Measurements from ENCODE around the gene PPIP5K2.

The PPIP5K2 gene

DNA sequence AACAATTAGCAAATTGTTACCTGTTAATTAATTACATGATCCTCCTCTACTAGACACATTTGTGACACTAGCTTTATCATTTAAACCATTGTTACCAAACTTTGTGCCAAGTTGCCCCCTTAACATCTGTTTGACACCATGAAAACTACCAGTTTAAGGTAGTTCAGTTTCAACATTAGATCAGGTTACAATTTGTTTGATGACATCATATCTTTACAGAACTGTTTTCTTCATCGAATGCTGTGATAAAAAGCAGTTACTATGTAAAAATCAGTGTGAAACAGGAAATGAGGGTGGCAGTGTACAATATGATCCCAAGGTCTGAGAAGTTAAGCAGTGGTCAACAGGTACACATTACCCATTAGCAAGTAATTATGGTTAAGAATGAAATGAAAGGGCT lies 17.9 kb upstream of the PPIP5K2 start:
- Histone ChIP-seq H3K9ac (ENCODE audit: low read length) (no peak overlapping the region), H3K9me3 (ENCODE audit: control insufficient read depth, low read length) (no peaks in the 10 kb centered on the region), H3K36me3 (ENCODE audit: control insufficient read depth, insufficient read depth, low read length) (no peaks in the 10 kb centered on the region), H3K4me3 (ENCODE audit: low read length) (no peak overlapping the region), H3K27me3 (ENCODE audit: control insufficient read depth, insufficient read depth, low read length) (no peaks in the 10 kb centered on the region), H3K4me1 (ENCODE audit: control insufficient read depth, insufficient read depth, low read length) (no peaks in the 10 kb centered on the region)

DNA sequence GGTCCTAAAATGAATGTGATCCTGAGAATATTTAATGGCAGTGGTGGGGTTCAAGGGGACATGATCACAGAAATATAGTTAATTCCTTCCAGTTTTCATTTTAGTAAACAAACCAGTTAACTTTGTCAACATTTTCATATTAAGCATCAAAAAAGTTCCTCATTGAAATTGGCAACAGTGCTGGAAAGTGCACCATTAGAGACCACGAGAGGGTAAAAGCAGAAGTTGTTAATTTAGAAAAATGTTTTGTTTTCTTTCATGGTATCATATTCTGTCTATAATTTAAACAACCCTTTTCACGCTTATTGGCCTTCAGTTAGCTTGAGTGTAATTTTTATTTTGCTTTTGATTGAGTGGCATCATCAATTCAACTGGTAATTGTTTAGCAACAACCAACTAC lies 12.0 kb upstream of the PPIP5K2 start:
- no peaks in the 10 kb centered on the region for H3K9me3 ChIP-seq (ENCODE audit: control insufficient read depth, low read length)
- H3K9ac ChIP-seq (ENCODE audit: low read length): no peak overlapping the region
- H3K4me3 ChIP-seq (ENCODE audit: low read length): no peak overlapping the region
- H3K4me1 ChIP-seq (ENCODE audit: control insufficient read depth, insufficient read depth, low read length): no peaks in the 10 kb centered on the region
- no peaks in the 10 kb centered on the region for H3K36me3 ChIP-seq (ENCODE audit: control insufficient read depth, insufficient read depth, low read length)
- no peaks in the 10 kb centered on the region for H3K27me3 ChIP-seq (ENCODE audit: control insufficient read depth, insufficient read depth, low read length)

DNA sequence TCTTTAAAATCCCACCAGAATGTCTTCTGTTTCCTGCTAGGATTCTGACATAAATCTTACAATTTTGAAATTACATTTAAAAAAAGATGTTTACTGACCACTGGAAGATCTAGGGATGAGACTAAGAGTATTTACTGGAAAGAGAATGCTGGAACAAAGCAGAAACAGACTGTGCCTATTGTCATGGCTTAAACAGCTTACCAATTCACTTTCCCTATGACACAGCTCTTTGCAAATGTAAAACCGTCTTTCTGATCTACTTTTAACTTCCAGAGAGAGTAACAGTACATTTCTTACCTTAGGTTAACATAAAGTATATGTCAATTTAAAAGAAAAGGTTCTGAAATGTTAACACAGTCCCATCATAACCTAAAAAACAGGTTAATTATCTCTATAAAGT lies 10.8 kb upstream of the PPIP5K2 start:
- H3K27me3 ChIP-seq (ENCODE audit: control insufficient read depth, insufficient read depth, low read length): no peaks in the 10 kb centered on the region
- H3K36me3 ChIP-seq (ENCODE audit: control insufficient read depth, insufficient read depth, low read length): no peaks in the 10 kb centered on the region
- no peaks in the 10 kb centered on the region for H3K4me1 ChIP-seq (ENCODE audit: control insufficient read depth, insufficient read depth, low read length)
- no peak overlapping the region for H3K4me3 ChIP-seq (ENCODE audit: low read length)
- H3K9ac ChIP-seq (ENCODE audit: low read length): no peak overlapping the region
- no peaks in the 10 kb centered on the region for H3K9me3 ChIP-seq (ENCODE audit: control insufficient read depth, low read length)

DNA sequence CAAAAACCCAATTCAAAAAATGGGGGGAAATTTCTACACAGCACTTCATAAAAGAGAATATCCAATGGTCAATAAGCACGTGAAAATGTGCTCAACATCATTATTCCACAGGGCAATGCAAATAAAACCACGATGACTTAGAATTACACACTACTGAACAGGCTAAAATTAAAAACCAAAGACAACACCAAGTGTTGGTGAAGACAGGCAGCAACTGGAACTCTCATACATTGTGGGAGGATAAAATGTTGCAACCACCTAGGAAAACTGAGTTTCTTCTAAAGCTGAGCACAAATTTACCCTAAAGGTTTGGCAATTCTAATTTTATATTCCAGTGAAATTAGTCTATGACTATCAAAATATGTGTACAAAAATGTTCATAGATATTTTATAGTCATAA lies 9.7 kb upstream of the PPIP5K2 start:
- Histone ChIP-seq H3K27me3 (ENCODE audit: control insufficient read depth, insufficient read depth, low read length) (no peaks in the 10 kb centered on the region), H3K36me3 (ENCODE audit: control insufficient read depth, insufficient read depth, low read length) (no peaks in the 10 kb centered on the region), H3K4me1 (ENCODE audit: control insufficient read depth, insufficient read depth, low read length) (no peaks in the 10 kb centered on the region), H3K9ac (ENCODE audit: low read length) (no peak overlapping the region), H3K4me3 (ENCODE audit: low read length) (no peak overlapping the region), H3K9me3 (ENCODE audit: control insufficient read depth, low read length) (no peaks in the 10 kb centered on the region)

DNA sequence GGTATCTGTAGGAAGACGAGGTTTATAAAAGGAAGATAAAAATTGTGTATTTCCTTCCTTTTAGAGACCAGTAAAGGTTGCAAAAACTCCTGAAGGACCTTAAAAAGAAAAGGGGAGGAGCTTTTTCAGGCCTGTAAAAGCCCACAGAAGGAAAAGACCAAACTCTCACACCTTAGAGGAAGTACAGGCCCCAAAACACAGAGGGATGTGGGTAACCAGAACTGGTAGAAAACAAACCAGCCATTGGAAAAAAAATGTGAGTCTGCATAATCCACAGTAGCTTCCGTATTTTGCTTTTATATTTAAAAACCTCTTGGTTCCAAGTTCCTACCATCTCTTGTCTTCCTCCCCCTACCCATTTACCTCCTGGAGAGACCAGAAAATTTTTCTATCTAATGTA lies 8.6 kb upstream of the PPIP5K2 start:
- no peaks in the 10 kb centered on the region for H3K27me3 ChIP-seq (ENCODE audit: control insufficient read depth, insufficient read depth, low read length)
- no peak overlapping the region for H3K4me3 ChIP-seq (ENCODE audit: low read length)
- H3K9me3 ChIP-seq (ENCODE audit: control insufficient read depth, low read length): no peaks in the 10 kb centered on the region
- H3K36me3 ChIP-seq (ENCODE audit: control insufficient read depth, insufficient read depth, low read length): no peaks in the 10 kb centered on the region
- H3K9ac ChIP-seq (ENCODE audit: low read length): no peak overlapping the region
- H3K4me1 ChIP-seq (ENCODE audit: control insufficient read depth, insufficient read depth, low read length): no peaks in the 10 kb centered on the region

DNA sequence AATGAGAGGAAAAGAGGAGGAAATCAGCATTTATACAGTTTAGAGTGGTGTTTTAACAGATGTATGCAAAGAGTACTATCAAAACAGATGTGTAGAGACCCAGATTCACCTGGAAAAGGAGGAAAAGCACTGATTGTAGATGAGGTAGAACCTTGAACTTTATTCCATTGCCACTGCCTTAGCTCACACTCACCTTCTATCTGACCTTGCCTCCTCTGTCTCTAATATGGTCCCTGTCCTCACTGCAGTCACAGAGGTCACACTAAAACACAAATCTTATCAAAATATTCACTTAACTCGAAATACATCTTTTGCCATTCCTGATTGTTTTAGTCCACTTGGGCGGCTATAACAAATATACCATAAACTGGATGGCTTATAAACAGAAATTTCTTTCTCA lies 7.2 kb upstream of the PPIP5K2 start:
- no peaks in the 10 kb centered on the region for H3K27me3 ChIP-seq (ENCODE audit: control insufficient read depth, insufficient read depth, low read length)
- no peak overlapping the region for H3K4me3 ChIP-seq (ENCODE audit: low read length)
- no peak overlapping the region for H3K9ac ChIP-seq (ENCODE audit: low read length)
- H3K36me3 ChIP-seq (ENCODE audit: control insufficient read depth, insufficient read depth, low read length): no peaks in the 10 kb centered on the region
- H3K9me3 ChIP-seq (ENCODE audit: control insufficient read depth, low read length): no peaks in the 10 kb centered on the region
- no peaks in the 10 kb centered on the region for H3K4me1 ChIP-seq (ENCODE audit: control insufficient read depth, insufficient read depth, low read length)

DNA sequence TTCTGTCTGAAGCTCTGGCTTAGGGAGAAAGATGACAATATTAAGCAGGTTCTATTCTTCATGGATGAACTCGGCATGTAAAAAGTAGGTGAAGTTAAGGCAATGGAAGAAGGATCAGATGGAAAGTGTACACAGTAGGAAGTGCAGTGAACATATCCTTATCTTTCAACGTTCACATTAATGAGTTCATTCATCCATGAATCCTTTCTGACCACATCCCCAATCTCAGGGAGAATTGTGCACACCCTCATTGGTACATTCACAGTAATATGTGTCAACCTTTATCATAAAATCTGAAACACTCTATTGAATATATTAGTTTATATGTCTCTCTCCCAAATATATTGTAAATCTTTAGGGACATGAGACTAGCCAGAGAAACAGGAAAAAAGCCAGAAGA lies 5.7 kb upstream of the PPIP5K2 start:
- H3K4me3 ChIP-seq (ENCODE audit: low read length): no peak overlapping the region
- H3K9me3 ChIP-seq (ENCODE audit: control insufficient read depth, low read length): no peaks in the 10 kb centered on the region
- no peaks in the 10 kb centered on the region for H3K36me3 ChIP-seq (ENCODE audit: control insufficient read depth, insufficient read depth, low read length)
- H3K9ac ChIP-seq (ENCODE audit: low read length): no peak overlapping the region
- H3K27me3 ChIP-seq (ENCODE audit: control insufficient read depth, insufficient read depth, low read length): no peaks in the 10 kb centered on the region
- H3K4me1 ChIP-seq (ENCODE audit: control insufficient read depth, insufficient read depth, low read length): no peaks in the 10 kb centered on the region

DNA sequence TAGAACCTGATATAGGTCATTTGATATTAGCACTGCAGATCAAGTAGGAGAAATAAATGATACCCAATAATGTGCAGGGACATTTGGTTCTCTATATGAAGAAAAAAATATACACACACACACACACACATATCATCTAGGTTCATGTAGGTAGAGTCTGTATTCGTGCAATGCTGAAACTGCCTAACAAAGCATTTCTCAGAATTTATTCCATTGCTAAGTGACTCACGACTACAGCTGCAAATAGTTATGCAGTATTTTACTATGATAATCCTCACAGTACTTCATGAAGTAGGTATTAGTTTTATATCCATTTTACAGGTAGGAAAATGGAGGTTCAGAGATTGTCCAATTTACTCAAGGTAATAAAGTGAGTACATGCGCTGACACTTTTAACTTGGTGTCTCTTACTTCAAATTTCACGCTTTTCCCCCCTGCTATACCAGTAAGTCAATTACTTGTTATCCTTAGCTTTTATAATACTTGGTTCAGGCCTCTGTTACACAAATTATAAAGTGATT lies 2.6 kb upstream of the PPIP5K2 start:
- Histone ChIP-seq H3K4me1 (ENCODE audit: control insufficient read depth, insufficient read depth, low read length) (no peaks in the 10 kb centered on the region), H3K4me3 (ENCODE audit: low read length) (no peak overlapping the region), H3K36me3 (ENCODE audit: control insufficient read depth, insufficient read depth, low read length) (no peaks in the 10 kb centered on the region), H3K27me3 (ENCODE audit: control insufficient read depth, insufficient read depth, low read length) (no peaks in the 10 kb centered on the region), H3K9me3 (ENCODE audit: control insufficient read depth, low read length) (no peaks in the 10 kb centered on the region), H3K9ac (ENCODE audit: low read length) (no peak overlapping the region)

DNA sequence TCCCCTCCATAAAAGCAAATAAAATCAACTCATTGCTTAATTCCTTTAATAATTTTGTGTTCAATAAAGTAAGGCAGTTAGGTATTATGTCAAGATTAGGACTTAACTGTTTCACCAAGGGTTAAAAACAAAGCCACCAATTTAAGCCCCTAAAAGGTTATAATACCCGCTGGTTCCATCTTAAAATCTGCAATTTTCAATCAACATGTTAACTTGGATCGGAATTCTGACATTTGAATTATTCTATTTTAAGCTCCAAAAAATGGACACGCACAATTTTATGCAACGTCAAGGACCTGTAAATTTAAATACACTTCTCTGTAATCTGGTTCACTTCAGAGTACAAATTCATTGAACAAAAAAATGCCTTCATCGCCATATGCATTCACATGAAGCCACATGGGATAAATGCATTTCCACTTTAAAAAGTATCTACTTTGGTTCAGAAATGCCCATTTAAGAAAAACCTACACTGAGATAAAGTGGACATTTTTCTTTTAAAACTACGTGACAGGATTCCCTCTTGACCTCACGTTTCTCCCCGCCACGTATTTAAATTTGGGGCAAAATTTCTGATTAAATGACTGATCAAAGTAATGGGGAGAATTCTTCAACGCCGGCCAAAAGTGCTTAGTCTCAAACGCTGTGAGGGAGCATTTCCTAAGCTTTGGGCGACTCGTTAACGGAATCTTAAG lies 884 bp upstream of the PPIP5K2 start:
- H3K36me3 ChIP-seq (ENCODE audit: control insufficient read depth, insufficient read depth, low read length): no peaks in the 10 kb centered on the region
- H3K9me3 ChIP-seq (ENCODE audit: control insufficient read depth, low read length): no peaks in the 10 kb centered on the region
- H3K4me1 ChIP-seq (ENCODE audit: control insufficient read depth, insufficient read depth, low read length): no peaks in the 10 kb centered on the region
- peak overlapping the region; percentile 81 for H3K4me3 ChIP-seq (ENCODE audit: low read length)
- no peaks in the 10 kb centered on the region for H3K27me3 ChIP-seq (ENCODE audit: control insufficient read depth, insufficient read depth, low read length)
- peak overlapping the region; percentile 91 for H3K9ac ChIP-seq (ENCODE audit: low read length)

DNA sequence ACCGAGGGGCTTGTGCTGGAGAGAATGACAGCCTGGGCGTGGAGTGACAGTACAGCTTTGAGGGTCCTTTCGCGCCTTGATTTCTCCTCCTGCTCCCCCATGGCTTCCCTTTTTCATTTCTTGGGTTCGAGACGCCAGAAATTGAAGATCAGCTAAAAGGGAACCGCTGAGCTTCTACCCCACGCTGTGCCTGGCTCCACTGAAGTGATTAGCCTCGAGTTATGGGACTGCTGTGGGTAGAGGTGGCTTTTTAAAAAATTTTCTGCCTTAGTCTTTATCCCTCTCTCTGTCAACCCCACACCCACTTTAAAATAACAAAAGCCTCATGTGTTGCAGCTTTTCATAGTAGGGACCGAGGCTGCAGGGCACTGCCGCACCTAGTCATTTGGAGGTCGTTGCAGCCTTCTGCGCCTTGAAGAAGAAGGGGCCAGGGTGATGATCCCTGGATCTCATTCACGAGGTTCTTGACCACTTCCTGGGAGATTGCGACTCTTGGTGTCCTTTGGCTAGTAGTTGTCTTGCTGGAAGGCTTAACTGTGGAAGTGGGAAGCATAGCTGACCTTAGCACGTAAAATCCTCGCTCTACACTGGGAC lies 603 bp downstream of the PPIP5K2 start:
- H3K27me3 ChIP-seq (ENCODE audit: control insufficient read depth, insufficient read depth, low read length): no peaks in the 10 kb centered on the region
- H3K4me1 ChIP-seq (ENCODE audit: control insufficient read depth, insufficient read depth, low read length): no peaks in the 10 kb centered on the region
- H3K36me3 ChIP-seq (ENCODE audit: control insufficient read depth, insufficient read depth, low read length): no peaks in the 10 kb centered on the region
- no peaks in the 10 kb centered on the region for H3K9me3 ChIP-seq (ENCODE audit: control insufficient read depth, low read length)
- H3K9ac ChIP-seq (ENCODE audit: low read length): peak overlapping the region; percentile 91
- peak overlapping the region; percentile 81 for H3K4me3 ChIP-seq (ENCODE audit: low read length)

DNA sequence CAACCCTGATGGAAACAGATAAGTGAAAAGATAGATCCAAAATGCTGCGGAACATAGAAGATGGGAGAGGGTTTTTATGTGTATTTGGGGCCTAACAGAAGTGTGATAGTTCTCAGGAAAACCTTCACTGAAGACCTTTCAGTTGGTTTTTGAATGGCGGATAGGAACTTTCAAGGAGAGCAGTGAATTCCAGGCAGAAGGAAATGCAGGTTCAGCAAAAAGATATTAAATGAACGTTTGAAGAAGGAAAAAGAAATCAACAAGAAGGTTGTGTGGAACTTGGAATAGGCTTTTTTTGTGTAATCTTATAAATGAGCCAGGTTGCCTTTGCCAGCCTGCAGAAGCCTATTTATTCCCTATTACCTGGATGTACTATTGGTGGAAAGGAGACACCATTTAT lies 2.1 kb downstream of the PPIP5K2 start:
- Histone ChIP-seq H3K9me3 (ENCODE audit: control insufficient read depth, low read length) (no peaks in the 10 kb centered on the region), H3K27me3 (ENCODE audit: control insufficient read depth, insufficient read depth, low read length) (no peaks in the 10 kb centered on the region), H3K4me1 (ENCODE audit: control insufficient read depth, insufficient read depth, low read length) (peaks cover 6% of the 10 kb centered on the region), H3K9ac (ENCODE audit: low read length) (no peak overlapping the region), H3K4me3 (ENCODE audit: low read length) (no peak overlapping the region), H3K36me3 (ENCODE audit: control insufficient read depth, insufficient read depth, low read length) (no peaks in the 10 kb centered on the region)

DNA sequence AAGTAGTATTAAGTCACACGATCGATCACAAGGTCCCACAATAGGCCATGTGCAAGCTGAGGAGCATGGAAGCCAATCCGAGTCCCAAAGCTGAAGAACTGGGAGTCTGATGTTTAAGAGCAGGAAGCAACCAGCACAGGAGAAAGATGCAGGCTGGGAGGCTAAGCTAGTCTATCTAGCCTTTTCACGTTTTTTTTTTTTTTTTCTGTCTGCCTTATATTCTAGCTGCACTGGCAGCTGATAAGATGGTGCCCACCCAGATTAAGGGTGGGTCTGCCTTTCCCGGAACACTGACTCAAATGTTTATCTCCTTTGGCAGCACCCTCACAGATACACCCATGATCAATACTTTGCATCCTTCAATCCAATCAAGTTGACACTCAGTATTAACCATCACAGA lies 6.5 kb downstream of the PPIP5K2 start:
- Histone ChIP-seq H3K9me3 (ENCODE audit: control insufficient read depth, low read length) (no peaks in the 10 kb centered on the region), H3K36me3 (ENCODE audit: control insufficient read depth, insufficient read depth, low read length) (no peaks in the 10 kb centered on the region), H3K4me3 (ENCODE audit: low read length) (no peak overlapping the region), H3K4me1 (ENCODE audit: control insufficient read depth, insufficient read depth, low read length) (peaks cover 6% of the 10 kb centered on the region), H3K27me3 (ENCODE audit: control insufficient read depth, insufficient read depth, low read length) (no peaks in the 10 kb centered on the region), H3K9ac (ENCODE audit: low read length) (no peak overlapping the region)
